Measurements from ENCODE around the gene SPA17.

- TF ChIP-seq POLR2A (IDR thresholded peaks at IDR 0.05), result no peak
- TF ChIP-seq CTCF (IDR thresholded peaks at IDR 0.05), result no peak
- TF ChIP-seq EP300 (IDR thresholded peaks at IDR 0.05), result no peak
Measured at GRCh38 chr11:124742555-124742954, 68.9 kb downstream of the SPA17 start.
